HG03521 (cell line): ENCODE results near the gene NR1H3.
"Not testable (repeated sequence)": the region's sequence is repeated elsewhere in the genome, so short reads cannot be mapped to it uniquely, and the experiment has no call there.

Experiments used
- ATAC-seq: cut with Tn5 transposase; IDR thresholded peaks from one replicate; pipeline ENCODE4 v1.9.1; 2021; ENCODE audit warnings: mild to moderate bottlenecking, moderate library complexity; ENCODE audit not compliant: unreplicated experiment

Gene NR1H3

GRCh38 chr11:47257517-47258316 is at the start of gene NR1H3:
TSS of gene NR1H3 (plus strand) at chr11:47257996. CDS start at chr11:47259217, 1,221 bp downstream.
- no peak for ATAC-seq

GRCh38 chr11:47208008-47208552 is 49.7 kb upstream of the NR1H3 start:
- ATAC-seq, result not testable (repeated sequence)

GRCh38 chr11:47208628-47209027 is 49.2 kb upstream of the NR1H3 start:
- ATAC-seq, result no peak

- no peak for ATAC-seq
These were observed 44.9 kb upstream of the NR1H3 start for GRCh38 chr11:47212938-47213337.

- peak; percentile 59 for ATAC-seq
These were observed 43.7 kb upstream of the NR1H3 start for GRCh38 chr11:47213950-47214565.

- no peak for ATAC-seq
These were observed 42.4 kb upstream of the NR1H3 start for GRCh38 chr11:47215366-47215910.

GRCh38 chr11:47216121-47216798 is 41.5 kb upstream of the NR1H3 start:
- no peak for ATAC-seq

- no peak for ATAC-seq
These were observed 37.4 kb upstream of the NR1H3 start for GRCh38 chr11:47220401-47220821.

GRCh38 chr11:47222696-47223095 is 35.1 kb upstream of the NR1H3 start:
- no peak for ATAC-seq

GRCh38 chr11:47225552-47226400 is 32.0 kb upstream of the NR1H3 start:
- ATAC-seq, result peak; percentile 54

GRCh38 chr11:47229161-47229560 is 28.6 kb upstream of the NR1H3 start:
- no peak for ATAC-seq

- ATAC-seq, result no peak
These were observed 24.7 kb upstream of the NR1H3 start for GRCh38 chr11:47233051-47233450.

GRCh38 chr11:47233989-47234668 is 23.7 kb upstream of the NR1H3 start:
- no peak for ATAC-seq

GRCh38 chr11:47234669-47235100 is 23.1 kb upstream of the NR1H3 start:
- ATAC-seq, result no peak

GRCh38 chr11:47235163-47235562 is 22.6 kb upstream of the NR1H3 start:
- no peak for ATAC-seq

- no peak for ATAC-seq
These were observed 21.3 kb upstream of the NR1H3 start for GRCh38 chr11:47236482-47236881.

- no peak for ATAC-seq
These were observed 17.9 kb upstream of the NR1H3 start for GRCh38 chr11:47239852-47240251.

- ATAC-seq, result no peak
These were observed 15.9 kb upstream of the NR1H3 start for GRCh38 chr11:47241841-47242301.

GRCh38 chr11:47242596-47243192 is 15.1 kb upstream of the NR1H3 start:
- ATAC-seq, result no peak
